Measurements from ENCODE around the gene SPAG7.

SPAG7 gene

GRCh38 chr17:4939796-4940554, 27.6 kb downstream of the SPAG7 start, which contains the start of the genes RNF167 and SLC25A11 (continued):
- TF ChIP-seq ZBTB6 (tag by site-specific recombination; IDR thresholded peaks at IDR 0.05) = 0 out of 2 replicates have a peak, but pooled peaks have one; percentile 68
- no peak for TF ChIP-seq ZNF19 (tag by site-specific recombination; IDR thresholded peaks at IDR 0.05; ENCODE audit: low read depth)
- no peak for TF ChIP-seq ZNF768 (tag by site-specific recombination; IDR thresholded peaks at IDR 0.05)
- peak; percentile 82 for TF ChIP-seq ZNF518A (tag by site-specific recombination; conservative IDR thresholded peaks at IDR 0.05; ENCODE audit: low read depth)
- no peak for TF ChIP-seq MZF1 (tag by site-specific recombination; IDR thresholded peaks at IDR 0.05; ENCODE audit: borderline replicate concordance)
- TF ChIP-seq ZBTB48 (tag by site-specific recombination; IDR thresholded peaks at IDR 0.05) = no peak
- TF ChIP-seq ZNF223 (tag by site-specific recombination; IDR thresholded peaks at IDR 0.05) = no peak
- TF ChIP-seq KLF7 (tag by site-specific recombination; IDR thresholded peaks at IDR 0.05; ENCODE audit: borderline replicate concordance) = peak; percentile 68; the same call in 1 of the 2 replicates
- TF ChIP-seq ZNF639 (tag by site-specific recombination; IDR thresholded peaks at IDR 0.05) = no peak; the same call in 1 of the 2 replicates
- TF ChIP-seq KLF10 (tag by site-specific recombination; IDR thresholded peaks at IDR 0.05) = peak; percentile 53
- no peak for TF ChIP-seq ZNF280C (tag by site-specific recombination; IDR thresholded peaks at IDR 0.05)
- TF ChIP-seq ZNF76 (tag by site-specific recombination; IDR thresholded peaks at IDR 0.05; ENCODE audit: borderline replicate concordance, low read depth) = peak; percentile 78
- no peak for TF ChIP-seq PATZ1 (tag by site-specific recombination; IDR thresholded peaks at IDR 0.05)
- peak; percentile 82 for TF ChIP-seq ZNF10 (tag by site-specific recombination; IDR thresholded peaks at IDR 0.05)
- TF ChIP-seq ZNF510 (tag by site-specific recombination; IDR thresholded peaks at IDR 0.05; ENCODE audit: insufficient replicate concordance) = no peak
- TF ChIP-seq TRIM28 (IDR thresholded peaks at IDR 0.05; ENCODE audit: borderline replicate concordance, low read length) = no peak
- TF ChIP-seq ZNF324 (tag by site-specific recombination; IDR thresholded peaks at IDR 0.05) = peak; percentile 72; the same call in 1 of the 2 replicates
- TF ChIP-seq ZNF571 (tag by site-specific recombination; IDR thresholded peaks at IDR 0.05) = no peak
- TF ChIP-seq ZNF785 (tag by site-specific recombination; IDR thresholded peaks at IDR 0.05) = no peak
- TF ChIP-seq ZBTB26 (tag by site-specific recombination; optimal IDR thresholded peaks at IDR 0.05) = peak; percentile 92
- peak; percentile 66 for TF ChIP-seq ZNF366 (tag by site-specific recombination; conservative IDR thresholded peaks at IDR 0.05)
- TF ChIP-seq ZNF341 (tag by site-specific recombination; IDR thresholded peaks at IDR 0.05; ENCODE audit: low read depth) = peak; percentile 71
- no peak for TF ChIP-seq ZNF830 (tag by site-specific recombination; IDR thresholded peaks at IDR 0.05; ENCODE audit: low read depth)
- TF ChIP-seq ZEB2 (tag by site-specific recombination; IDR thresholded peaks at IDR 0.05) = peak; percentile 76; the same call in 1 of the 2 replicates
